ENCODE results near the gene REP15. TPM values are rescaled to one million over a fixed set of nuclear protein-coding genes. Genes with fewer than 3 reads are reported as not detected.
"Not testable (repeated sequence)": the region's sequence is repeated elsewhere in the genome, so short reads cannot be mapped to it uniquely, and the experiment has no call there.

Gene REP15
- total RNA-seq, 1 experiment from 2014 or later: 0.86 TPM

DNA sequence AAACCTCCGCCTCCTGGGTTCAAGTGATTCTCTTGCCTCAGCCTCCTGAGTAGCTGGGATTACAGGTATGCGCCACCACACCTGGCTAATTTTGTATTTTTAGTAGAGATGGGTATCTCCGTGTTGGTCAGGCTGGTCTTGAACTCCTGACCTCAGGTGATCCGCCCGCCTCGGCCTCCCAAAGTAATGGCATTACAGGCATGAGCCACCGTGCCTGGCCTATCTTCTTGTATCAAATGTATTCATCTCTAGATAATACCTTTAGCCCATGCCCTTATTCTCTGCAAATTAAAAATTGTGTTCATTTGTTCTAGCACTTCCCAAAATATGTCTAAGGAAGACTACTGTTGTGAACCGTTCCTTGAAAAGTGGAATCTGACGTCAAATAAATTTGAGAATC is 38.1 kb downstream of the REP15 start:
- H3K79me2 ChIP-seq (ENCODE audit: insufficient read depth, low read length); H3K27ac ChIP-seq (ENCODE audit: low read depth, low read length); H3K9me2 ChIP-seq (ENCODE audit: insufficient read depth); H3K9me3 ChIP-seq (ENCODE audit: control insufficient read depth in 1 of 2, insufficient read depth in 1 of 2, low read depth in 1 of 2, low read length in 2 of 2); H3K27me3 ChIP-seq (ENCODE audit: insufficient read depth, low read length); H3K4me3 ChIP-seq (replicated peaks in 1 of 2; ENCODE audit: low read depth in 1 of 2, low read length in 2 of 2); H4K20me1 ChIP-seq (ENCODE audit: insufficient read depth); intact Hi-C loops (cut with micrococcal nuclease); POLR2A ChIA-PET; DNase-seq (ENCODE audit: low read depth, low spot score); H2AFZ ChIP-seq (ENCODE audit: low read depth, low read length, poor library complexity, severe bottlenecking); H3K9ac ChIP-seq (ENCODE audit: low read length); BruUV-seq (replicated peaks); H3K4me1 ChIP-seq (ENCODE audit: control insufficient read depth in 1 of 2, insufficient read depth in 2 of 2, low read length in 2 of 2); H3K4me2 ChIP-seq (ENCODE audit: low read length); ATAC-seq: not testable (repeated sequence)
- ChIA-PET CTCF (interaction anchor here (1.0 to 2.2 kb wide), 3 partner anchors 106 to 207 kb away, joined by 3 to 20 read pairs (median 6); no protein-coding TSS in a partner anchor), RAD21 (ENCODE audit: low non-redundant PET in 1 of 2, low total read pairs in 2 of 2, uncharacterized antibody in 2 of 2, unreplicated experiment in 2 of 2) (interaction anchor here in 1 of 2 experiments (1.5 kb wide), 1 partner anchor 87 kb away, joined by 4 read pairs; no protein-coding TSS in a partner anchor)
- peaks cover 20 to 29% of the 10 kb centered on the region in 2 experiments; a peak in 3 of 4 replicates for H3K36me3 ChIP-seq (ENCODE audit: control insufficient read depth in 1 of 2, insufficient read depth in 2 of 2, low read length in 2 of 2)

DNA sequence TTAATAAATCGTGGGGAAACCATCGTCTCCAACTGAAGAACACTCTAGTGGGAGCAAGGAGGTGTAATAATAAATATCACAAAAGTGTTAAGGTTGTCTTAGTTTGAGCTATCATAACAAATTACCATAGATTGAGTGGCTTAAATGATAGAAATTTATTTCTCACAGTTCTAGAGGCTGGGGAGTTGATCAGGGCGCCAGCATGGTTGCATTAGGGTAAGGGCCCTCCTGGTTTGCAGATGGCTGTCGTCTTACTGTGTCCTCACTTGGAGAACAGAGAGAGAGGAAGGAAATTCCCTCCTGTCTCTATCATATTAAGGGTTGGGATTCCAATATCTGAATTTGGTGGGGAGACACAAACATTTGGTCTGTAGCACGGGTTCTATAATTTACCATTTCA is 47.4 kb downstream of the REP15 start:
- no peak for ATAC-seq
- ChIA-PET CTCF (no interaction called here), RAD21 (ENCODE audit: low non-redundant PET in 1 of 2, low total read pairs in 2 of 2, uncharacterized antibody in 2 of 2, unreplicated experiment in 2 of 2) (no interaction called here), POLR2A (no interaction called here)
- Histone ChIP-seq H3K4me3 (replicated peaks in 1 of 2; ENCODE audit: low read depth in 1 of 2, low read length in 2 of 2) (no peak overlapping the region), H2AFZ (ENCODE audit: low read depth, low read length, poor library complexity, severe bottlenecking) (no peak overlapping the region), H4K20me1 (ENCODE audit: insufficient read depth) (no peaks in the 10 kb centered on the region), H3K27me3 (ENCODE audit: insufficient read depth, low read length) (no peaks in the 10 kb centered on the region), H3K27ac (ENCODE audit: low read depth, low read length) (no peak overlapping the region), H3K4me1 (ENCODE audit: control insufficient read depth in 1 of 2, insufficient read depth in 2 of 2, low read length in 2 of 2) (peaks cover 17 to 20% of the 10 kb centered on the region in 2 experiments; a peak in 3 of 4 replicates), H3K9ac (ENCODE audit: low read length) (no peak overlapping the region), H3K4me2 (ENCODE audit: low read length) (no peak overlapping the region), H3K79me2 (ENCODE audit: insufficient read depth, low read length) (peaks cover 22% of the 10 kb centered on the region; the same call in 1 of the 2 replicates), H3K9me3 (ENCODE audit: control insufficient read depth in 1 of 2, insufficient read depth in 1 of 2, low read depth in 1 of 2, low read length in 2 of 2) (no peaks in the 10 kb centered on the region), H3K36me3 (ENCODE audit: control insufficient read depth in 1 of 2, insufficient read depth in 2 of 2, low read length in 2 of 2) (0 out of 4 replicates have a peak, but pooled peaks cover 6 to 23% of the 10 kb centered on the region in 2 experiments), H3K9me2 (ENCODE audit: insufficient read depth) (no peaks in the 10 kb centered on the region)
- TF ChIP-seq YY1 (IDR thresholded peaks at IDR 0.05; ENCODE audit: extremely low read depth, insufficient replicate concordance, low read depth, low read length): no peak
- TF ChIP-seq CBX3 (IDR thresholded peaks at IDR 0.05; ENCODE audit: low read depth): no peak
- no peak for TF ChIP-seq RAD21 (IDR thresholded peaks at IDR 0.05; ENCODE audit: low read depth)
- TF ChIP-seq MAX (IDR thresholded peaks at IDR 0.05): no peak
- TF ChIP-seq, protein P1, sequence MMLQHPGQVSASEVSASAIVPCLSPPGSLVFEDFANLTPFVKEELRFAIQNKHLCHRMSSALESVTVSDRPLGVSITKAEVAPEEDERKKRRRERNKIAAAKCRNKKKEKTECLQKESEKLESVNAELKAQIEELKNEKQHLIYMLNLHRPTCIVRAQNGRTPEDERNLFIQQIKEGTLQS (IDR thresholded peaks at IDR 0.05): no peak
- no peak for TF ChIP-seq EZH2phosphoT487 (IDR thresholded peaks at IDR 0.05; ENCODE audit: borderline replicate concordance)
- TF ChIP-seq ELF1 (IDR thresholded peaks at IDR 0.05; ENCODE audit: borderline replicate concordance, low read depth): no peak
- no peak for TF ChIP-seq CTCF (IDR thresholded peaks at IDR 0.05 in 2 of 3, conservative IDR thresholded peaks at IDR 0.05 in 1 of 3; ENCODE audit: borderline replicate concordance in 1 of 3, insufficient read depth in 1 of 3, low read depth in 2 of 3, low read length in 2 of 3)
- TF ChIP-seq TCF7L2 (IDR thresholded peaks at IDR 0.05; ENCODE audit: borderline replicate concordance, extremely low read depth, insufficient read depth, insufficient read length): no peak
- no peak for TF ChIP-seq SP1 (IDR thresholded peaks at IDR 0.05; ENCODE audit: low read depth)
- no peak for TF ChIP-seq ZNF274 (IDR thresholded peaks at IDR 0.05; ENCODE audit: low read depth, low read length)
- no peak for TF ChIP-seq CEBPB (IDR thresholded peaks at IDR 0.05; ENCODE audit: low read depth)
- no peak for TF ChIP-seq ZBTB33 (IDR thresholded peaks at IDR 0.05; ENCODE audit: extremely low read depth, insufficient replicate concordance, low read length)
- TF ChIP-seq FOSL1 (IDR thresholded peaks at IDR 0.05; ENCODE audit: low read depth): no peak
- TF ChIP-seq EZH2 (IDR thresholded peaks at IDR 0.05): no peak
- TF ChIP-seq SIN3A (IDR thresholded peaks at IDR 0.05; ENCODE audit: low read depth): no peak
- BruUV-seq (replicated peaks): no TSS peak
- intact Hi-C loops (cut with micrococcal nuclease): no loop called here
- DNase-seq (ENCODE audit: low read depth, low spot score): no peak

Data from HCT116 (cell line).